Body of pancreas (tissue), 4 donors: ENCODE measurements around the gene SLC12A8. TPM values are rescaled to one million over a fixed set of nuclear protein-coding genes. Genes with fewer than 3 reads are reported as not detected.

ENCODE experiments used
- ATAC-seq: fragments of 150-250 bp; one replicate; pipeline ENCODE4 v1.9.1; 2016
- DNase-seq, 4 donors: peaks; one replicate each; pipeline ENCODE4 v3.0.0-alpha.2; 2019
- H3K27ac ChIP-seq, 4 donors: fragments of 200-600 bp; sonication (generic); 1 replicate in 3 of 4; 2 replicates in 1 of 4; pipeline versions ENCODE4 v1.5.1 to v1.6.1; 2016 to 2019; ENCODE audit warnings: mild to moderate bottlenecking in 1 of 4, mixed read lengths in 1 of 4, moderate library complexity in 1 of 4
- H3K27me3 ChIP-seq, 2 donors: fragments of 200-600 bp; sonication (generic); one replicate each; pipeline ENCODE4 v1.6.0; 2016; ENCODE audit warnings: mild to moderate bottlenecking in 1 of 2
- H3K36me3 ChIP-seq, 2 donors: fragments of 200-600 bp; sonication (generic); replicated peaks in 1 of 2; 2 replicates each; pipeline ENCODE4 v1.5.1; 2016; ENCODE audit warnings: low read depth in 2 of 2; ENCODE audit not compliant: insufficient read depth in 1 of 2
- H3K4me1 ChIP-seq: fragments of 200-600 bp; sonication (generic); one replicate; pipeline ENCODE4 v1.6.0; 2016
- H3K4me3 ChIP-seq, 2 donors: fragments of 200-600 bp; sonication (generic); 1 replicate in 1 of 2; 2 replicates in 1 of 2; pipeline ENCODE4 v1.5.1; 2016 to 2019
- H3K9me3 ChIP-seq, 3 donors: fragments of 200-600 bp; sonication (generic); 1 replicate in 2 of 3; 2 replicates in 1 of 3; pipeline ENCODE4 v1.5.1; 2016
- CTCF ChIP-seq, 7 experiments: fragments of 450-650 bp in 4 of 7; fragments of 200-600 bp in 3 of 7; sonication (generic) in 3 of 7; IDR thresholded peaks; one replicate each; pipeline ENCODE4 v1.5.1; 2016 to 2019; ENCODE audit warnings: antibody characterized with exemption in 7 of 7
- POLR2A ChIP-seq, 3 donors: fragments of 450-650 bp; IDR thresholded peaks; one replicate each; pipeline ENCODE4 v1.6.1; 2016; ENCODE audit warnings: antibody characterized with exemption in 3 of 3, mild to moderate bottlenecking in 2 of 3
- WGBS, 2 donors: methylation state at CpG; one replicate each; pipeline ENCODE4 v1.1.5; 2017; 5-methylcytosine and 5-hydroxymethylcytosine counted together
- intact Hi-C: fragments of 100-400 bp; cut with DNase I; formaldehyde crosslinking; loops from one replicate; pipeline ENCODE4 v1.15.1; 2023
- total RNA-seq, 2 donors: library from RNA; depleted of rRNA; stranded (reverse); fragments of >200 nt; gene quantifications; one replicate each; pipeline ENCODE4 v1.1.0, GENCODE V29; 2016

Gene SLC12A8
- total RNA-seq, 2 donors from 2014 or later, result 10.1 to 30.0 TPM

- ATAC-seq (no peak), DNase-seq (no peak)
- intact Hi-C loops, result no loop called here
- H3K9me3 ChIP-seq, result no peaks in the 10 kb centered on the region
- H3K4me1 ChIP-seq, result no peaks in the 10 kb centered on the region
- peaks cover 0 to 1% of the 10 kb centered on the region in 2 donors for H3K36me3 ChIP-seq
- no peak overlapping the region for H3K4me3 ChIP-seq
- no peaks in the 10 kb centered on the region for H3K27me3 ChIP-seq
- 73 to 78% methylated on average over 3 of the region's 3 CpGs for WGBS, 2 donors
- TF ChIP-seq CTCF (IDR thresholded peaks at IDR 0.05) (no peak), POLR2A (IDR thresholded peaks at IDR 0.05) (no peak)
- no peak overlapping the region for H3K27ac ChIP-seq
Observed at GRCh38 chr3:125179143-125179883, 33.2 kb downstream of the SLC12A8 start.

GRCh38 chr3:125177746-125178145 is 34.8 kb downstream of the SLC12A8 start:
- WGBS, 2 donors, result 96 to 98% methylated on average over 10 to 13 of the region's 13 CpGs
- no peaks in the 10 kb centered on the region for H3K27me3 ChIP-seq
- intact Hi-C loops, result no loop called here
- H3K4me3 ChIP-seq, result no peak overlapping the region
- H3K4me1 ChIP-seq, result no peaks in the 10 kb centered on the region
- no peak overlapping the region for H3K27ac ChIP-seq
- TF ChIP-seq POLR2A (IDR thresholded peaks at IDR 0.05) (no peak), CTCF (IDR thresholded peaks at IDR 0.05) (no peak)
- ATAC-seq (no peak), DNase-seq (no peak)
- peaks cover 0 to 1% of the 10 kb centered on the region in 2 donors for H3K36me3 ChIP-seq
- H3K9me3 ChIP-seq, result no peaks in the 10 kb centered on the region

GRCh38 chr3:125175295-125176078 is 37.1 kb downstream of the SLC12A8 start:
- no peak overlapping the region for H3K4me3 ChIP-seq
- 86 to 91% methylated on average over 5 to 7 of the region's 7 CpGs for WGBS, 2 donors
- intact Hi-C loops, result no loop called here
- H3K4me1 ChIP-seq, result no peaks in the 10 kb centered on the region
- H3K36me3 ChIP-seq, result no peaks in the 10 kb centered on the region
- TF ChIP-seq CTCF (IDR thresholded peaks at IDR 0.05) (no peak), POLR2A (IDR thresholded peaks at IDR 0.05) (no peak)
- no peaks in the 10 kb centered on the region for H3K9me3 ChIP-seq
- H3K27me3 ChIP-seq, result no peaks in the 10 kb centered on the region
- ATAC-seq (no peak), DNase-seq (no peak)
- no peak overlapping the region for H3K27ac ChIP-seq

GRCh38 chr3:125172346-125172745 is 40.2 kb downstream of the SLC12A8 start:
- ATAC-seq, result no peak

More at GRCh38 chr3:125172346-125172745, 40.2 kb downstream of the SLC12A8 start:
- no peak overlapping the region for H3K27ac ChIP-seq
- H3K27me3 ChIP-seq, result no peaks in the 10 kb centered on the region
- no peaks in the 10 kb centered on the region for H3K36me3 ChIP-seq
- intact Hi-C loops, result no loop called here
- no peak for DNase-seq
- H3K4me3 ChIP-seq, result no peak overlapping the region
- no peaks in the 10 kb centered on the region for H3K4me1 ChIP-seq
- WGBS, 2 donors, result 62 to 75% methylated on average over 2 of the region's 2 CpGs
- H3K9me3 ChIP-seq, result no peaks in the 10 kb centered on the region
- TF ChIP-seq CTCF (IDR thresholded peaks at IDR 0.05) (no peak), POLR2A (IDR thresholded peaks at IDR 0.05) (no peak)
